Upper lobe of left lung (tissue), 6 donors: ENCODE measurements around the gene ALDH1A1. TPM values are rescaled to one million over a fixed set of nuclear protein-coding genes. Genes with fewer than 3 reads are reported as not detected.

Experiments used
- ATAC-seq, 2 donors: fragments of 200-7000 bp; cut with Tn5 transposase; one replicate each; pipeline ENCODE4 v1.9.1; 2022; ENCODE audit warnings: mild to moderate bottlenecking in 2 of 2, moderate library complexity in 2 of 2; ENCODE audit not compliant: low FRiP score in 2 of 2
- DNase-seq, 2 donors: peaks; one replicate each; pipeline ENCODE4 v3.0.0-alpha.2; 2019 to 2020
- H3K27ac ChIP-seq, 4 donors: fragments of 200-600 bp; sonication (generic); one replicate each; pipeline ENCODE4 v1.5.1; 2016 to 2019
- H3K27me3 ChIP-seq, 4 donors: fragments of 200-600 bp; sonication (generic); one replicate each; pipeline ENCODE4 v1.5.1; 2017 to 2019
- H3K36me3 ChIP-seq, 4 donors: fragments of 200-600 bp; sonication (generic); one replicate each; pipeline ENCODE4 v1.5.1; 2016 to 2019
- H3K4me1 ChIP-seq, 4 donors: fragments of 200-600 bp; sonication (generic); one replicate each; pipeline ENCODE4 v1.5.1; 2018 to 2019
- H3K4me3 ChIP-seq, 4 donors: fragments of 200-600 bp; sonication (generic); one replicate each; pipeline ENCODE4 v1.5.1; 2017 to 2019; ENCODE audit warnings: mild to moderate bottlenecking in 2 of 4, moderate library complexity in 1 of 4
- H3K9me3 ChIP-seq, 4 donors: fragments of 200-600 bp; sonication (generic); one replicate each; pipeline ENCODE4 v1.5.1; 2018 to 2019
- EP300 ChIP-seq, 4 donors: sonication (generic); formaldehyde crosslinking; IDR thresholded peaks; one replicate each; pipeline ENCODE4 v1.5.1; 2017; ENCODE audit warnings: antibody characterized with exemption in 4 of 4, control low read depth in 2 of 4
- POLR2A ChIP-seq, 4 donors: fragments of 450-650 bp; IDR thresholded peaks; one replicate each; pipeline ENCODE4 v1.5.1; 2016 to 2017; ENCODE audit warnings: antibody characterized with exemption in 4 of 4, mild to moderate bottlenecking in 2 of 4
- POLR2AphosphoS5 ChIP-seq, 2 donors: sonication (generic); formaldehyde crosslinking; IDR thresholded peaks; one replicate each; pipeline ENCODE4 v1.5.1; 2017; ENCODE audit warnings: antibody characterized with exemption in 2 of 2
- WGBS, 2 donors: methylation state at CpG; one replicate each; pipeline ENCODE4 v1.1.5; 2017 to 2018; 5-methylcytosine and 5-hydroxymethylcytosine counted together
- total RNA-seq, 6 donors: library from RNA; depleted of rRNA in 4 of 6; stranded (reverse); fragments of >200 nt in 4 of 6; gene quantifications; one replicate each; pipeline versions ENCODE4 v1.1.0 to v1.2.1, GENCODE V29; 2016 to 2021
- TF ChIP-seq, protein P1 (sequence below), 6 experiments: fragments of 450-650 bp in 4 of 6; fragments of 200-600 bp in 2 of 6; sonication (generic) in 2 of 6; IDR thresholded peaks; one replicate each; pipeline ENCODE4 v1.5.1; 2016 to 2019; ENCODE audit warnings: antibody characterized with exemption in 6 of 6
- donor health status: DM: no; HTN: no; CAD: no; lungs with moderate emphysema.
- donor health status: DM: no; HTN: yes; CAD: no; lungs with severe emphysema.

ALDH1A1 gene
- total RNA-seq, 6 donors from 2014 or later: 81.7 to 230 (median 137) TPM

DNA sequence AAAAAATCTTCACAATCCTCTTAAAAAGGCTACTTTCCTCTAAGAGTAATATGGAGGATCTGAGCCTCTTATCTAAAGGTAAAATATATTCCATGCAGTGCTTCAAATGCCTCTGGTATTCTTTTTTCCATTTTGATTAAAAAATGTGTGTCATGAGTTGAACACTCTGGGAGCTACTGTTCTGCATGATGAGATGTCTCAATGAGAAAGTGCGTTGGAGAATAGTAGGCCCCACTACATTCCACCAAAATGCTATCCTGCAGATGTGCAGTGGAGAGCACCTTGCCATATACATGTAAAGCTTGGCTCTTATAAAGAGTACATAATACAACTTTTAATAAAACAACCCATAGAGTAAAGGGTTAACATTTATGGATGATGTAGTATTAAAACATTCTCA, 26.3 kb downstream of the ALDH1A1 start:
- 93 to 95% methylated on average over 1 of the region's 1 CpG for WGBS, 2 donors
- ATAC-seq: no peak
- TF ChIP-seq POLR2A (IDR thresholded peaks at IDR 0.05) (no peak), POLR2AphosphoS5 (IDR thresholded peaks at IDR 0.05) (no peak), EP300 (IDR thresholded peaks at IDR 0.05) (no peak)
- TF ChIP-seq, protein P1, sequence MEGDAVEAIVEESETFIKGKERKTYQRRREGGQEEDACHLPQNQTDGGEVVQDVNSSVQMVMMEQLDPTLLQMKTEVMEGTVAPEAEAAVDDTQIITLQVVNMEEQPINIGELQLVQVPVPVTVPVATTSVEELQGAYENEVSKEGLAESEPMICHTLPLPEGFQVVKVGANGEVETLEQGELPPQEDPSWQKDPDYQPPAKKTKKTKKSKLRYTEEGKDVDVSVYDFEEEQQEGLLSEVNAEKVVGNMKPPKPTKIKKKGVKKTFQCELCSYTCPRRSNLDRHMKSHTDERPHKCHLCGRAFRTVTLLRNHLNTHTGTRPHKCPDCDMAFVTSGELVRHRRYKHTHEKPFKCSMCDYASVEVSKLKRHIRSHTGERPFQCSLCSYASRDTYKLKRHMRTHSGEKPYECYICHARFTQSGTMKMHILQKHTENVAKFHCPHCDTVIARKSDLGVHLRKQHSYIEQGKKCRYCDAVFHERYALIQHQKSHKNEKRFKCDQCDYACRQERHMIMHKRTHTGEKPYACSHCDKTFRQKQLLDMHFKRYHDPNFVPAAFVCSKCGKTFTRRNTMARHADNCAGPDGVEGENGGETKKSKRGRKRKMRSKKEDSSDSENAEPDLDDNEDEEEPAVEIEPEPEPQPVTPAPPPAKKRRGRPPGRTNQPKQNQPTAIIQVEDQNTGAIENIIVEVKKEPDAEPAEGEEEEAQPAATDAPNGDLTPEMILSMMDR (IDR thresholded peaks at IDR 0.05): no peak

DNA sequence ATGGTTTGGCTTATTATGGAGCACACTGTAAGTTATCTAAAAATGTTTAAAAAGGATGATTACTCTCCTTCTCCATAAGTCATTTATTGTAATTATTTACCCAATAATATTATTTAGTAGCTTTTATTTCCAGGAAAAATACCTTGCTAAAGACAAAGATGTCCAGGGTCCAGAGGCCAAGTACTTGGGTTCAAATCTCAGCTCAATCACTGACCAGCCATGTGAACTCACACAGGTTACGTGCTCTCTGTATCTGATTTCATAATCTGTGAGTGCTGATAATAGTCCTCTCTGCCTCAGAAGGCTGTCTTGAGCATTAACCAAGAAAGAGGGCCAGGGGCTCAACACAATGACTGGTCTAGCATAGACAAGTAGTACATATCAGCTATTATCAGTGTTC, 27.0 kb downstream of the ALDH1A1 start:
- no peaks in the 10 kb centered on the region for H3K9me3 ChIP-seq

More for the DNA sequence above, 26.3 kb downstream of the ALDH1A1 start:
- H3K36me3 ChIP-seq: peaks cover 0 to 17% (median 0%) of the 10 kb centered on the region in 4 donors
- H3K4me3 ChIP-seq: no peak overlapping the region
- DNase-seq: no peak
- H3K4me1 ChIP-seq: peaks cover 0 to 9% (median 7%) of the 10 kb centered on the region in 4 donors
- H3K27ac ChIP-seq: no peak overlapping the region
- H3K9me3 ChIP-seq: no peaks in the 10 kb centered on the region
- no peaks in the 10 kb centered on the region for H3K27me3 ChIP-seq

DNA sequence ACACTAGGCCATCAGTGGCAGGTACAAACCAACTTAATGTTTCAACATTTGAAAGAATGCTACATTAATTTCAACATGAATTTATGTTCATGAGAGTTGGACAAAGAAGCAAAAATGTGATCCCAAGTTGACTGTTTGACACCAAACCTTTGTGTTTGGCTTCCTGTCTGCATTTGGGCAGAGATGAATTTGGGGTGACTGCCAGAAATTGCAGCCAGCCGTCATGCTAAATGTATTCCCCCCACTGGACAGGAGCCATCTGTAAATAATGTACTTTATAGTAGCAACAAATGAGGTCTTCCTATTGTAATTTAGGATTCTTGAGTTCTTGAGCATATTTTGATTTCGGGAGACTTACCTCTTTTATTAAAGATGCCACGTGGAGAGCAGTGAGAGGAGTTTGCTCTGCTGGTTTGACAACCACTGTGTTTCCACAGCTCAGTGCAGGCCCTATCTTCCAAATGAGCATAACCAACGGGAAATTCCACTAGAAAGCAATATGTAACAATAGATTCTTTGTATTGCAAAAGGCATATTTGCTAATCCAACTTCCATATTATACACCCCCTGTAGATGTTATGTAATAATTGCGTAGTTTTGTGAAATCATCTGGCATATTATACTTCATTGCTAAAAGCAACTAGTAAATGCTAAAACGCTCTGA, 27.6 kb downstream of the ALDH1A1 start:
- Histone ChIP-seq H3K4me3 (no peak overlapping the region), H3K4me1 (peaks cover 0 to 9% (median 4%) of the 10 kb centered on the region in 4 donors), H3K36me3 (peaks cover 0 to 13% (median 0%) of the 10 kb centered on the region in 4 donors), H3K27ac (no peak overlapping the region), H3K27me3 (no peaks in the 10 kb centered on the region), H3K9me3 (no peaks in the 10 kb centered on the region)
- DNase-seq (no peak), ATAC-seq (peak in 1 of 2 donors; percentile 56)
- TF ChIP-seq, protein P1 (IDR thresholded peaks at IDR 0.05): no peak
- no peak for TF ChIP-seq POLR2AphosphoS5 (IDR thresholded peaks at IDR 0.05)
- 41 to 49% methylated on average over 6 of the region's 6 CpGs for WGBS, 2 donors

More for the DNA sequence above, 27.0 kb downstream of the ALDH1A1 start:
- Histone ChIP-seq H3K4me1 (peaks cover 0 to 9% (median 4%) of the 10 kb centered on the region in 4 donors), H3K36me3 (peaks cover 0 to 13% (median 0%) of the 10 kb centered on the region in 4 donors), H3K27me3 (no peaks in the 10 kb centered on the region), H3K27ac (no peak overlapping the region), H3K4me3 (no peak overlapping the region)
- ATAC-seq: no peak
- TF ChIP-seq POLR2AphosphoS5 (IDR thresholded peaks at IDR 0.05) (no peak), POLR2A (IDR thresholded peaks at IDR 0.05) (no peak), EP300 (IDR thresholded peaks at IDR 0.05) (no peak)
- TF ChIP-seq, protein P1 (IDR thresholded peaks at IDR 0.05): no peak
- WGBS, 2 donors: 63 to 85% methylated on average over 1 of the region's 1 CpG
- DNase-seq: no peak

DNA sequence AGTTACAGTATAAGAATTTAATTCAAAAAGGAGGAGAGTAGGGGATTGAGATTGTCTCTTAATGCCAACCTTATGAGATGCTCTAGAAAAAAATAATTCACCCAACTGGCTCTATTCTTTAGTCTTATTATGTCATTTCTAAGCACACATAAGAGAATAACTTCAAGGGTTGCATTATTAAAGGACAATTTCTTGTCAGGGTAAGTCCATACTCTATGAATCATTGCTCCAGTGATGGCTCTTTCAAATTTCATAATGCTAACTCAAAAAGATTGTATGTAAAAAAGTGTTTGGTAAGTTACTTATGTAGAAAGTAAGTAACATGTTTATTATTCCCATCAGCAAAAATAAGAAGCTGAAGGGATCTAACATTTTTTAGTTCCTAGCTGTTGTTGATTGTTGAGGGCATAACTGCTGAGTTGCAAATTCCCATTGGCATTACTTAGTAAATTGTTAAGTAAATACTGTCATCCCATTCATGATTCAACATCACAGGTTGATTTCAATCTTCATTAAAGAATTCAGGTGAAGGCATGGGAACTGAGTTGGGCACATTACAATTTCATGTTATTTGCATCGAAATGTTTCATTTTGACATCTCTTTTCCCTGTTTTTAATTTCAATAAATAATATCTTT, 28.6 kb downstream of the ALDH1A1 start:
- Histone ChIP-seq H3K27me3 (no peaks in the 10 kb centered on the region), H3K4me3 (no peak overlapping the region), H3K36me3 (peaks cover 0 to 11% (median 0%) of the 10 kb centered on the region in 4 donors), H3K9me3 (no peaks in the 10 kb centered on the region), H3K27ac (no peak overlapping the region), H3K4me1 (peaks cover 0 to 9% (median 4%) of the 10 kb centered on the region in 4 donors)
- no peak for TF ChIP-seq EP300 (IDR thresholded peaks at IDR 0.05)
- TF ChIP-seq POLR2AphosphoS5 (IDR thresholded peaks at IDR 0.05): no peak
- TF ChIP-seq POLR2A (IDR thresholded peaks at IDR 0.05): no peak
- TF ChIP-seq, protein P1 (IDR thresholded peaks at IDR 0.05): no peak
- WGBS, 2 donors: 92 to 98% methylated on average over 1 of the region's 1 CpG
- ATAC-seq: no peak
- DNase-seq: no peak
